K562 (cell line): ENCODE data around the gene ZNF138.

Experiments used
- BHLHE40 ChIP-seq: IDR thresholded peaks from 2 replicates; pipeline ENCODE4 v1.6.1; 2011; ENCODE audit warnings: low read length, improper control_type of control experiment
- EHMT2 ChIP-seq: fragments of 450-650 bp; IDR thresholded peaks from 2 replicates; pipeline ENCODE4 v1.6.1; 2018; ENCODE audit warnings: antibody characterized with exemption
- ELF4 ChIP-seq: fragments of 450-650 bp; formaldehyde crosslinking; IDR thresholded peaks from 2 replicates; pipeline ENCODE4 v1.4.0; 2022; ENCODE audit warnings: missing genetic modification characterization
- ZNF324 ChIP-seq: fragments of 250-450 bp; sonication (Bioruptor Pico); IDR thresholded peaks from 2 replicates; pipeline ENCODE4 v1.4.0; 2020; ENCODE audit warnings: mild to moderate bottlenecking
- ZNF561 ChIP-seq: fragments of 450-650 bp; formaldehyde crosslinking; conservative IDR thresholded peaks from 2 replicates; pipeline ENCODE4 v1.4.0; 2020; ENCODE audit warnings: mild to moderate bottlenecking, moderate library complexity
- ZNF830 ChIP-seq: fragments of 250-450 bp; sonication (Bioruptor Pico); IDR thresholded peaks from 2 replicates; pipeline ENCODE4 v1.5.0; 2021; ENCODE audit warnings: mild to moderate bottlenecking
- TF ChIP-seq, protein P1 (sequence below), 3 experiments: IDR thresholded peaks in 2 of 3; conservative IDR thresholded peaks in 1 of 3; 2 replicates each; pipeline ENCODE4 v1.5.1; 2011 to 2012; ENCODE audit warnings: low read length in 3 of 3, mild to moderate bottlenecking in 3 of 3, control low read depth in 2 of 3, improper control_type of control experiment in 1 of 3, inconsistent platforms in 1 of 3, low read depth in 1 of 3, mixed read lengths in 1 of 3, moderate library complexity in 1 of 3; ENCODE audit not compliant: insufficient read depth in 2 of 3
- TF ChIP-seq, protein P2 (sequence below): fragments of 450-650 bp; formaldehyde crosslinking; IDR thresholded peaks from 2 replicates; pipeline ENCODE4 v1.4.0; 2020; ENCODE audit warnings: mild to moderate bottlenecking, moderate library complexity
- TF ChIP-seq, protein P3 (sequence below): fragments of 450-650 bp; IDR thresholded peaks from 2 replicates; pipeline ENCODE4 v1.6.1; 2016; ENCODE audit warnings: mild to moderate bottlenecking, moderate library complexity
- TF ChIP-seq, protein P4 (sequence below): fragments of 450-650 bp; IDR thresholded peaks from 2 replicates; pipeline ENCODE4 v1.6.1; 2016; ENCODE audit warnings: missing biosample characterization, missing genetic modification characterization

DNA sequence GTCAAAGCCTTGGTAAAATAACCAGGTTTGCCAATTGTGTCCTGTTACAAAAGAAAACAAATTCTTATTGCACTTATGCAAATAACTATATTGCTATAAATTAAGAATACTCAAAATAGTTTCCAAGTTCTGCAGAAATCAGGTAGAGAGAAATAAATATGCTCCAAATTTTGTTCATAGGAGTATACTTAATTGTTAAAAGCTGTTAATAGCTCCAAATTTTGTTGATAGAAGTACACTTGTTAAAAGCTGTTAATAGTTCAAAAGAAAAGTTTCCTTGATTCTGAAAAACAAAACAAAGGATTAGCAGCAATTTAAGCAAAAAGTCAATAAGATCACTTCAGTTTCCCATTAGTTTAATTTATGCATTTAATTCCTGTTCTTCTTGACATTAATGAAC, 46.4 kb upstream of the ZNF138 start:
- TF ChIP-seq EHMT2 (no peak), ZNF324 (CRISPR knock-in tag) (no peak), ELF4 (CRISPR knock-in tag) (no peak), ZNF561 (no peak), BHLHE40 (no peak), ZNF830 (CRISPR knock-in tag) (no peak)
- TF ChIP-seq, protein P1, sequence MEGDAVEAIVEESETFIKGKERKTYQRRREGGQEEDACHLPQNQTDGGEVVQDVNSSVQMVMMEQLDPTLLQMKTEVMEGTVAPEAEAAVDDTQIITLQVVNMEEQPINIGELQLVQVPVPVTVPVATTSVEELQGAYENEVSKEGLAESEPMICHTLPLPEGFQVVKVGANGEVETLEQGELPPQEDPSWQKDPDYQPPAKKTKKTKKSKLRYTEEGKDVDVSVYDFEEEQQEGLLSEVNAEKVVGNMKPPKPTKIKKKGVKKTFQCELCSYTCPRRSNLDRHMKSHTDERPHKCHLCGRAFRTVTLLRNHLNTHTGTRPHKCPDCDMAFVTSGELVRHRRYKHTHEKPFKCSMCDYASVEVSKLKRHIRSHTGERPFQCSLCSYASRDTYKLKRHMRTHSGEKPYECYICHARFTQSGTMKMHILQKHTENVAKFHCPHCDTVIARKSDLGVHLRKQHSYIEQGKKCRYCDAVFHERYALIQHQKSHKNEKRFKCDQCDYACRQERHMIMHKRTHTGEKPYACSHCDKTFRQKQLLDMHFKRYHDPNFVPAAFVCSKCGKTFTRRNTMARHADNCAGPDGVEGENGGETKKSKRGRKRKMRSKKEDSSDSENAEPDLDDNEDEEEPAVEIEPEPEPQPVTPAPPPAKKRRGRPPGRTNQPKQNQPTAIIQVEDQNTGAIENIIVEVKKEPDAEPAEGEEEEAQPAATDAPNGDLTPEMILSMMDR (IDR thresholded peaks at IDR 0.05 in 2 of 3, conservative IDR thresholded peaks at IDR 0.05 in 1 of 3; ENCODE audit: insufficient read depth in 2 of 3, low read depth in 1 of 3, low read length in 3 of 3): no peak
- TF ChIP-seq, protein P2, sequence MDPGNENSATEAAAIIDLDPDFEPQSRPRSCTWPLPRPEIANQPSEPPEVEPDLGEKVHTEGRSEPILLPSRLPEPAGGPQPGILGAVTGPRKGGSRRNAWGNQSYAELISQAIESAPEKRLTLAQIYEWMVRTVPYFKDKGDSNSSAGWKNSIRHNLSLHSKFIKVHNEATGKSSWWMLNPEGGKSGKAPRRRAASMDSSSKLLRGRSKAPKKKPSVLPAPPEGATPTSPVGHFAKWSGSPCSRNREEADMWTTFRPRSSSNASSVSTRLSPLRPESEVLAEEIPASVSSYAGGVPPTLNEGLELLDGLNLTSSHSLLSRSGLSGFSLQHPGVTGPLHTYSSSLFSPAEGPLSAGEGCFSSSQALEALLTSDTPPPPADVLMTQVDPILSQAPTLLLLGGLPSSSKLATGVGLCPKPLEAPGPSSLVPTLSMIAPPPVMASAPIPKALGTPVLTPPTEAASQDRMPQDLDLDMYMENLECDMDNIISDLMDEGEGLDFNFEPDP (CRISPR knock-in tag): no peak
- TF ChIP-seq, protein P3, sequence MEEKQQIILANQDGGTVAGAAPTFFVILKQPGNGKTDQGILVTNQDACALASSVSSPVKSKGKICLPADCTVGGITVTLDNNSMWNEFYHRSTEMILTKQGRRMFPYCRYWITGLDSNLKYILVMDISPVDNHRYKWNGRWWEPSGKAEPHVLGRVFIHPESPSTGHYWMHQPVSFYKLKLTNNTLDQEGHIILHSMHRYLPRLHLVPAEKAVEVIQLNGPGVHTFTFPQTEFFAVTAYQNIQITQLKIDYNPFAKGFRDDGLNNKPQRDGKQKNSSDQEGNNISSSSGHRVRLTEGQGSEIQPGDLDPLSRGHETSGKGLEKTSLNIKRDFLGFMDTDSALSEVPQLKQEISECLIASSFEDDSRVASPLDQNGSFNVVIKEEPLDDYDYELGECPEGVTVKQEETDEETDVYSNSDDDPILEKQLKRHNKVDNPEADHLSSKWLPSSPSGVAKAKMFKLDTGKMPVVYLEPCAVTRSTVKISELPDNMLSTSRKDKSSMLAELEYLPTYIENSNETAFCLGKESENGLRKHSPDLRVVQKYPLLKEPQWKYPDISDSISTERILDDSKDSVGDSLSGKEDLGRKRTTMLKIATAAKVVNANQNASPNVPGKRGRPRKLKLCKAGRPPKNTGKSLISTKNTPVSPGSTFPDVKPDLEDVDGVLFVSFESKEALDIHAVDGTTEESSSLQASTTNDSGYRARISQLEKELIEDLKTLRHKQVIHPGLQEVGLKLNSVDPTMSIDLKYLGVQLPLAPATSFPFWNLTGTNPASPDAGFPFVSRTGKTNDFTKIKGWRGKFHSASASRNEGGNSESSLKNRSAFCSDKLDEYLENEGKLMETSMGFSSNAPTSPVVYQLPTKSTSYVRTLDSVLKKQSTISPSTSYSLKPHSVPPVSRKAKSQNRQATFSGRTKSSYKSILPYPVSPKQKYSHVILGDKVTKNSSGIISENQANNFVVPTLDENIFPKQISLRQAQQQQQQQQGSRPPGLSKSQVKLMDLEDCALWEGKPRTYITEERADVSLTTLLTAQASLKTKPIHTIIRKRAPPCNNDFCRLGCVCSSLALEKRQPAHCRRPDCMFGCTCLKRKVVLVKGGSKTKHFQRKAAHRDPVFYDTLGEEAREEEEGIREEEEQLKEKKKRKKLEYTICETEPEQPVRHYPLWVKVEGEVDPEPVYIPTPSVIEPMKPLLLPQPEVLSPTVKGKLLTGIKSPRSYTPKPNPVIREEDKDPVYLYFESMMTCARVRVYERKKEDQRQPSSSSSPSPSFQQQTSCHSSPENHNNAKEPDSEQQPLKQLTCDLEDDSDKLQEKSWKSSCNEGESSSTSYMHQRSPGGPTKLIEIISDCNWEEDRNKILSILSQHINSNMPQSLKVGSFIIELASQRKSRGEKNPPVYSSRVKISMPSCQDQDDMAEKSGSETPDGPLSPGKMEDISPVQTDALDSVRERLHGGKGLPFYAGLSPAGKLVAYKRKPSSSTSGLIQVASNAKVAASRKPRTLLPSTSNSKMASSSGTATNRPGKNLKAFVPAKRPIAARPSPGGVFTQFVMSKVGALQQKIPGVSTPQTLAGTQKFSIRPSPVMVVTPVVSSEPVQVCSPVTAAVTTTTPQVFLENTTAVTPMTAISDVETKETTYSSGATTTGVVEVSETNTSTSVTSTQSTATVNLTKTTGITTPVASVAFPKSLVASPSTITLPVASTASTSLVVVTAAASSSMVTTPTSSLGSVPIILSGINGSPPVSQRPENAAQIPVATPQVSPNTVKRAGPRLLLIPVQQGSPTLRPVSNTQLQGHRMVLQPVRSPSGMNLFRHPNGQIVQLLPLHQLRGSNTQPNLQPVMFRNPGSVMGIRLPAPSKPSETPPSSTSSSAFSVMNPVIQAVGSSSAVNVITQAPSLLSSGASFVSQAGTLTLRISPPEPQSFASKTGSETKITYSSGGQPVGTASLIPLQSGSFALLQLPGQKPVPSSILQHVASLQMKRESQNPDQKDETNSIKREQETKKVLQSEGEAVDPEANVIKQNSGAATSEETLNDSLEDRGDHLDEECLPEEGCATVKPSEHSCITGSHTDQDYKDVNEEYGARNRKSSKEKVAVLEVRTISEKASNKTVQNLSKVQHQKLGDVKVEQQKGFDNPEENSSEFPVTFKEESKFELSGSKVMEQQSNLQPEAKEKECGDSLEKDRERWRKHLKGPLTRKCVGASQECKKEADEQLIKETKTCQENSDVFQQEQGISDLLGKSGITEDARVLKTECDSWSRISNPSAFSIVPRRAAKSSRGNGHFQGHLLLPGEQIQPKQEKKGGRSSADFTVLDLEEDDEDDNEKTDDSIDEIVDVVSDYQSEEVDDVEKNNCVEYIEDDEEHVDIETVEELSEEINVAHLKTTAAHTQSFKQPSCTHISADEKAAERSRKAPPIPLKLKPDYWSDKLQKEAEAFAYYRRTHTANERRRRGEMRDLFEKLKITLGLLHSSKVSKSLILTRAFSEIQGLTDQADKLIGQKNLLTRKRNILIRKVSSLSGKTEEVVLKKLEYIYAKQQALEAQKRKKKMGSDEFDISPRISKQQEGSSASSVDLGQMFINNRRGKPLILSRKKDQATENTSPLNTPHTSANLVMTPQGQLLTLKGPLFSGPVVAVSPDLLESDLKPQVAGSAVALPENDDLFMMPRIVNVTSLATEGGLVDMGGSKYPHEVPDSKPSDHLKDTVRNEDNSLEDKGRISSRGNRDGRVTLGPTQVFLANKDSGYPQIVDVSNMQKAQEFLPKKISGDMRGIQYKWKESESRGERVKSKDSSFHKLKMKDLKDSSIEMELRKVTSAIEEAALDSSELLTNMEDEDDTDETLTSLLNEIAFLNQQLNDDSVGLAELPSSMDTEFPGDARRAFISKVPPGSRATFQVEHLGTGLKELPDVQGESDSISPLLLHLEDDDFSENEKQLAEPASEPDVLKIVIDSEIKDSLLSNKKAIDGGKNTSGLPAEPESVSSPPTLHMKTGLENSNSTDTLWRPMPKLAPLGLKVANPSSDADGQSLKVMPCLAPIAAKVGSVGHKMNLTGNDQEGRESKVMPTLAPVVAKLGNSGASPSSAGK: no peak
- TF ChIP-seq, protein P4, sequence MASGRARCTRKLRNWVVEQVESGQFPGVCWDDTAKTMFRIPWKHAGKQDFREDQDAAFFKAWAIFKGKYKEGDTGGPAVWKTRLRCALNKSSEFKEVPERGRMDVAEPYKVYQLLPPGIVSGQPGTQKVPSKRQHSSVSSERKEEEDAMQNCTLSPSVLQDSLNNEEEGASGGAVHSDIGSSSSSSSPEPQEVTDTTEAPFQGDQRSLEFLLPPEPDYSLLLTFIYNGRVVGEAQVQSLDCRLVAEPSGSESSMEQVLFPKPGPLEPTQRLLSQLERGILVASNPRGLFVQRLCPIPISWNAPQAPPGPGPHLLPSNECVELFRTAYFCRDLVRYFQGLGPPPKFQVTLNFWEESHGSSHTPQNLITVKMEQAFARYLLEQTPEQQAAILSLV (tag): no peak
